Measurements from ENCODE around the gene PNMA8C. TPM values are rescaled to one million over a fixed set of nuclear protein-coding genes. Genes with fewer than 3 reads are reported as not detected.

Gene PNMA8C
- total RNA-seq, 1 donor from 2014 or later, result 1.4 TPM

DNA sequence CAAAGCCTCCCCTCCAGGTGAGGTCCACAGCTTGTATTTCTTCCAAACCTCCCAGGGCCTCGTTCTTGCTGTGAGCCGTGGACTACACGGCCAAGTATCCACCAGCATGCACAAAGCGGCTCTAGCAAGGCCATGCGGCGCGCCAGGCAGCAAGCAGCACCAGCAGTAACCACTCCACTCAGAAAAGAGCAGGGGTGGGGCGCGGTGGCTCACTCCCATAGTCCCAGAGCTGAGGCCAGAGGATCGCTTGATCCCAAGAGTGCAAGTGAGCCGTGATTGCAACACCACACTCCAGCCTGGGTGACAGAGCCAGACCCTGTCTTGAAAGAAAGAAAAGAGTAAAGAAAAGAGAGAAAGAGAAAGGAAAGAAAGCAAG, 20.1 kb downstream of the PNMA8C start:
- peaks cover 73% of the 10 kb centered on the region for H3K4me1 Mint-ChIP-seq
- TF ChIP-seq, protein P1, sequence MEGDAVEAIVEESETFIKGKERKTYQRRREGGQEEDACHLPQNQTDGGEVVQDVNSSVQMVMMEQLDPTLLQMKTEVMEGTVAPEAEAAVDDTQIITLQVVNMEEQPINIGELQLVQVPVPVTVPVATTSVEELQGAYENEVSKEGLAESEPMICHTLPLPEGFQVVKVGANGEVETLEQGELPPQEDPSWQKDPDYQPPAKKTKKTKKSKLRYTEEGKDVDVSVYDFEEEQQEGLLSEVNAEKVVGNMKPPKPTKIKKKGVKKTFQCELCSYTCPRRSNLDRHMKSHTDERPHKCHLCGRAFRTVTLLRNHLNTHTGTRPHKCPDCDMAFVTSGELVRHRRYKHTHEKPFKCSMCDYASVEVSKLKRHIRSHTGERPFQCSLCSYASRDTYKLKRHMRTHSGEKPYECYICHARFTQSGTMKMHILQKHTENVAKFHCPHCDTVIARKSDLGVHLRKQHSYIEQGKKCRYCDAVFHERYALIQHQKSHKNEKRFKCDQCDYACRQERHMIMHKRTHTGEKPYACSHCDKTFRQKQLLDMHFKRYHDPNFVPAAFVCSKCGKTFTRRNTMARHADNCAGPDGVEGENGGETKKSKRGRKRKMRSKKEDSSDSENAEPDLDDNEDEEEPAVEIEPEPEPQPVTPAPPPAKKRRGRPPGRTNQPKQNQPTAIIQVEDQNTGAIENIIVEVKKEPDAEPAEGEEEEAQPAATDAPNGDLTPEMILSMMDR (conservative IDR thresholded peaks at IDR 0.05), result no peak
- peaks cover 44% of the 10 kb centered on the region for H3K27me3 Mint-ChIP-seq (ENCODE audit: low read depth)
- peak overlapping the region; percentile 97 for H3K27ac Mint-ChIP-seq (ENCODE audit: unreplicated experiment)
- peak overlapping the region; percentile 78 for H3K4me3 Mint-ChIP-seq
- no peaks in the 10 kb centered on the region for H3K9me3 Mint-ChIP-seq
- no peak for DNase-seq (ENCODE audit: low read depth, low spot score)
- H3K36me3 Mint-ChIP-seq (ENCODE audit: low read depth), result peaks cover 5% of the 10 kb centered on the region

DNA sequence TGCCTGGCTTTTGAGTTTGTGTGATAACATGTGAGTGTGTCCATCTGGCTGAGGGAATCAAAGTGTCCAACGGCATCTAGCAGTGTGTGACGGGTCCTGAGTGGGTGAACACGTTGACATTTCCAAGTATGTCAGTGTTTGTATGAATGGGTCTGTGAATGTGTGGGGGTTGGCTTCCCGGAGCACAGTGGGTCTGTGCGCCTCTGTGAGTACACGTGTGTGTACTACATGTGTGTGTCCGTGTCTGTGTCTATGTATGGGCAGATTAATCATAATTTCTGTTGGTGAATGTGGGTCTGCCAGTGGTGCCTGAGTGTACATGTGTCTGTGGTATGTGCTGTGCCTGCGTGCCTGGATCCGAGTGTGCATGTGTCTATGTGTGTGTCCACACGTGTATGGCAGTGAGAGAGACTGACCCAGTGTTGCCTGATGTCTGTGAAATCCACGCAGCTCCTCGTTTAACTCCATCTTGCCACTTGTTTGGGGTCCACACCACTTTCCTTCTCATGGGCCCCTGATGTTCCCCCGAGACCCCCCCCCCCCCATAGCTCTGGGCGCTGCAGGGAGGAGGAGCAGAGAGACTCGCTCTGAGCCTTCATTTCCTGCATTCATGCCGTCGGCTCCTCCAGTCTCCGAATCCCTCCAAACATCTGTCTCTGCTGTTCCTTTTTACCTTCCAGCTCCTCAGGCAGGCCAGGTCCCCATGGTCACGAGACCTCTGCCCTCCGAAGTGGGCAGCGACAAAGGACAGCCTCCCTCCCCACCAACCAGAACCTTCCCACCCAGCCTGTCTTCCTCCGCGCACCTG, 20.7 kb downstream of the PNMA8C start:
- H3K4me3 Mint-ChIP-seq, result peak overlapping the region; percentile 78
- TF ChIP-seq, protein P1 (conservative IDR thresholded peaks at IDR 0.05), result no peak
- peaks cover 71% of the 10 kb centered on the region for H3K4me1 Mint-ChIP-seq
- no peaks in the 10 kb centered on the region for H3K9me3 Mint-ChIP-seq
- DNase-seq (ENCODE audit: low read depth, low spot score), result no peak
- peak overlapping the region; percentile 97 for H3K27ac Mint-ChIP-seq (ENCODE audit: unreplicated experiment)
- H3K27me3 Mint-ChIP-seq (ENCODE audit: low read depth), result peaks cover 44% of the 10 kb centered on the region
- peaks cover 4% of the 10 kb centered on the region for H3K36me3 Mint-ChIP-seq (ENCODE audit: low read depth)

DNA sequence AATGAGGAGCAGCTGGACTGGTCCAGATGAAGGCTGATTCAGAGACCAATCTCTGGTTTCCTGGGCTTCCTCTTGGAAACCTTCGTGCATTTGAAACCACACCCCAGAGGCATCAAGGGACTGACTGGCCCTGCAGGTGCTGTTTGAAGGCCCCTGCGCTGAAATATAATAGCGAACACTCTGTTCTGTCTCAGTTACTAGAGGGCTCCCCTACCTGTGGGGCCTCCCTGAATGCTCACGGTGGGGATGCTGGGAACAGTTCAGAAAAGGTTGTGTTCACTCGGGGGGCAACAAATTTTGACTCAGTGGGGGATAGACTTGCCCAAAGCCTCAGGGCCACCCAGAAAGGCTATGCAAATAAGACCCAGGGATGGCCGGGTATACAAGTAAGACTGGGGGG, 21.8 kb downstream of the PNMA8C start:
- H3K27ac Mint-ChIP-seq (ENCODE audit: unreplicated experiment), result no peak overlapping the region
- peaks cover 43% of the 10 kb centered on the region for H3K27me3 Mint-ChIP-seq (ENCODE audit: low read depth)
- no peaks in the 10 kb centered on the region for H3K9me3 Mint-ChIP-seq
- H3K36me3 Mint-ChIP-seq (ENCODE audit: low read depth), result peaks cover 4% of the 10 kb centered on the region
- peaks cover 64% of the 10 kb centered on the region for H3K4me1 Mint-ChIP-seq
- H3K4me3 Mint-ChIP-seq, result peak overlapping the region; percentile 62
- TF ChIP-seq, protein P1 (conservative IDR thresholded peaks at IDR 0.05), result no peak
- no peak for DNase-seq (ENCODE audit: low read depth, low spot score)

DNA sequence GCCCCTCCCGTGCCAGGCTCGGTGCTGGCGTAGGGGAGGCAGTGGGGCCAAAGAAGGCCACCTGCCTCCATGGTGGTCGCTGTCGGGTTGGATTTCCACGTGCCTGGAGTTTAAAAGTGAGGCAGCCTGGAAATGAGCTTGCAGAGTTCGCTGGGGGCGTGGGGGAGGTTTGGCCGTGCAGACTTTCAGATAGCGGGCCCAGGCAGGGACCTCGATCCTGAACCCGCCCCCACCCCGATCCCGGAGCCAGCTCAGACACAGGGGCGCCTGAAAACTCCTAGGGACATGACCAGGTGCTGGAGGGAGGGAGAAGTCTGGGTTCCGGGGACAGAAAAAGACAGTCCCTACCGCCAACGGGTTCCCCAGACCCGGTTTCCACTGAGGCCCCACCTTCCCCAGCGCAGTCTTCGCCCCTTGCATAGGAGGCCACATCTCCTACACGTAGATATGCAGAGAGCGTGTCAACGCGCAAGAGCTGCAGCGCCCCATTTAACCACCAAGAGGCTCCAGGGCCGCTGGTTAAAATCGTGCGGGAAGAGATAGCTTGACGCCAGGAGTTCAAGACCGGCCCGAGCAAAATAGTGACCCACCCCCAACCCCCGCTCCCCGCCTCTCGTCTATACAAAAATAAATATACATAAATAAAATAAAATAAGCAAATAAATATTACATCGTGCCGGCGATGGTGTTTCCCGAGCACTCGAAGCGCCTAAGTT, 23.8 kb downstream of the PNMA8C start:
- TF ChIP-seq, protein P1 (conservative IDR thresholded peaks at IDR 0.05), result peak; percentile 46
- H3K27ac Mint-ChIP-seq (ENCODE audit: unreplicated experiment), result no peak overlapping the region
- peak overlapping the region; percentile 75 for H3K4me3 Mint-ChIP-seq
- peaks cover 43% of the 10 kb centered on the region for H3K27me3 Mint-ChIP-seq (ENCODE audit: low read depth)
- no peaks in the 10 kb centered on the region for H3K9me3 Mint-ChIP-seq
- no peaks in the 10 kb centered on the region for H3K36me3 Mint-ChIP-seq (ENCODE audit: low read depth)
- DNase-seq (ENCODE audit: low read depth, low spot score), result no peak
- H3K4me1 Mint-ChIP-seq, result peaks cover 51% of the 10 kb centered on the region

DNA sequence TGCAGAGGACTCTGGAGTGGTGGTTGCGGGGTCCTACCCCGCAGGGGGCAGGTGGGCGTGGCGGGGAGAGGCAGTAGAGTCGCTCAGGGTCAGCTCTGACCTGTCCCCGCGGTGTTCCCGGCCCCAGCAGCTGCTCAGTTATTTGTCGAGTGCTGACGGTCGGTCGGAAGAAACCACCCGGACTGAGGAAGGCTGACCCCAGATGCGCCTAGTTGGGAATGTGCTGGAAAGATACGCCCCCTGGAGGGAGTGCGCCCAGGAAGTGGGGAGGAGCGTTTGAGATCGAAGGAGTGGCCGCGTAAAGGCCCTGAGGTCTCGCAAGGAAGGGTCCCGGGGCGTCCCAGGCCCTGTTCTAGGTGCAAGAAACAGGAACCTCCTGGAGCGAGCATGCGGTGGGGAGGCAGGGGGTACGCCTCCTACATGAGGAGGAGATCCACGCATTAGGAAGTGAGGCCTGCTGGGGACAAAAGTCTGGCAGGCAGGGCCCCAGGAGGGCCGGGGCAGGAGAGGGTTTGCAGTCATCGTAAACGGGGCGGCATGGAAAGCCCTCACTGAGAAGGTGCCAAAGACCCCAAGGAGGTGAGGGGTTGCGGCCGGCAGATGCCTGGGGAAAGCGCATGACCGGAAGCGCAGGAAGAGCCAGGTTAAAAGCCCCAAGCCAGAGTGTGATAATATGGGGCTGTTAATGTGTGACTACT, 24.5 kb downstream of the PNMA8C start:
- Mint-ChIP-seq H3K36me3 (ENCODE audit: low read depth) (no peaks in the 10 kb centered on the region), H3K4me3 (peak overlapping the region; percentile 73), H3K4me1 (peaks cover 48% of the 10 kb centered on the region), H3K27ac (ENCODE audit: unreplicated experiment) (no peak overlapping the region), H3K9me3 (no peaks in the 10 kb centered on the region), H3K27me3 (ENCODE audit: low read depth) (peaks cover 43% of the 10 kb centered on the region)
- DNase-seq (ENCODE audit: low read depth, low spot score), result peak; percentile 52
- TF ChIP-seq, protein P1 (conservative IDR thresholded peaks at IDR 0.05), result peak; percentile 45

Data from neural crest cell (in vitro differentiated cells).